Skin epidermis (tissue), 12 donors: ENCODE data around the gene PKN1.
"Not testable (repeated sequence)": the region's sequence is repeated elsewhere in the genome, so short reads cannot be mapped to it uniquely, and the experiment has no call there.

Experiments
- H3K27ac ChIP-seq, 21 experiments: fragments of 200-600 bp; sonication (generic) in 11 of 21; one replicate each; pipeline ENCODE4 v1.5.0; 2020; ENCODE audit warnings: mild to moderate bottlenecking in 3 of 21, inconsistent platforms in 2 of 21, moderate library complexity in 2 of 21
- H3K4me3 ChIP-seq, 7 experiments: fragments of 200-600 bp; sonication (generic) in 2 of 7; one replicate each; pipeline ENCODE4 v1.5.0; 2020; ENCODE audit warnings: inconsistent platforms in 2 of 7, mild to moderate bottlenecking in 2 of 7, moderate library complexity in 1 of 7

The PKN1 gene

DNA sequence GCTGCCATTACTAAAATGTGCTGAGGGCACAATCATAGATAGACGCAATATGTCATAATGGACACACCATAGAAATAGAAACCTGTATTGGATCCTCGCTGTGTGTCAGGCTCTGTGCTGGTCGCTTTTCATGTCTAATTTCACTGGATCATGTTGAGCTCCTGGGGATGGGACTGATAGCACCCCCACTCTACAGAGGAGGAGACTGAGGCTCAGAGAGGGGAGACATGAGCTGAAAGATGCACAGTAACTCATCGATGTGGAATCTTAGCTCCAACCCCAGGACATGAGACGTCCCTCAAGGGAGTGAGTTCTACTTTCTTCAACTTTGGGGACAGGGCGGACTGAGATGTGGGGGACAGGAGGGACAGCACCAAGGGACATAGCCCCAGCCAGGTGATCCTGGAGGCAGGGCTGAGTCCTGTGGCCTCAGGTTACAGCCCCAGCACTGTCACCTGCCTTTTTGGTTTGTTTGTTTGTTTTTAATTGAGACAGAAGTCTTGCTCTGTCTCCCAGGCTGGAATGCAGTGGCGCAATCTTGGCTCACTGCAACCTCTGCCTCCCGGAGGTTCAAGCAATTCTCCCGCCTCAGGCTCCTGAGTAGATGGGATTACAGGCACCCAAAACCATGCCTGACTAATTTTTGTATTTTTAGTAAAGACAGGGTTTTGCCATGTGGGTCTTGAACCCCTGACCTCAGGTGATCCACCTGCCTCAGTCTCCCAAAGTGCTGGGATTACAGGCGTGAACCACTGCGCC is 69.4 kb downstream of the PKN1 start:
- no peak overlapping the region for H3K27ac ChIP-seq

DNA sequence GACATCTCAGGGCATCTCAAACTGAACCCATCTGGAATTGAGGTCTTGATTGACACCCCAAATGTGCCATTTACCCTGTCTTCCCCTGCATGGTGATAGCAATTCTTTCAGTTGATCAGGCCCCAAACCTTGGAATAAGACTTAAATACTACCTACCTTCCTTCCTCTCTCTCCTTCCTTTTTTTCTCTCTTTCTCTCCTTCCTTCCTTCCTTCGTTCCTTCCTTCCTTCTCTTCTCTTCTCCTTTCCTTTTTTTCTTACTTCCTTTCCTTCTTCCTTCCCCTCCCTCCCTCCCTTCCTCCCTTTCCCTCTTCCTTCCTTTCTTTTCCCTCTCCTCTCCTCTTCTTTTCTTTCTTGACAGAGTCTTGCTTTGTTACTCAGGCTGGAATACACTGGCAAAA is 70.2 kb downstream of the PKN1 start:
- Histone ChIP-seq H3K27ac (no peak overlapping the region), H3K4me3 (no peak overlapping the region)

More for the DNA sequence above, 69.4 kb downstream of the PKN1 start:
- no peak overlapping the region for H3K4me3 ChIP-seq

DNA sequence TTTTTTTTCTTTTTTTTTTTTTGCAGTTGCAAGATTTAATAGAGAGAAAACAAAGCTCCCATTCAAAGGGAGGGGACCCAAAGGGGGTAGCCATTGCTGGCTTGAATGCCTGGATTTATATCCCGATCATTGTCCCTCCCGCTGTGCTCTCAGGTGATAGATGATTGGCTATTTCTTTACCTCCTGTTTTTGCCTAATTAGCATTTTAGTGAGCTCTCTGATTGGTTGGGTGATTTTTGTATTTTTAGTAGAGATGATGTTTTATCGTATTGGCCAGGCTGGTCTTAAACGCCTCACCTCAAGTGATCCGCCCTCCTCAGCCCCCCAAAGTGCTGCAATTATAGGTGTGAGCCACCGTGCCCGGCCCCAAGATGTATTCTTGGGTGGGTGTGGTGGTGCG is 71.5 kb downstream of the PKN1 start:
- peak overlapping the region in 3 of 21 experiments; percentile 64 to 79 (median 76) for H3K27ac ChIP-seq
- not testable (repeated sequence) for H3K4me3 ChIP-seq

DNA sequence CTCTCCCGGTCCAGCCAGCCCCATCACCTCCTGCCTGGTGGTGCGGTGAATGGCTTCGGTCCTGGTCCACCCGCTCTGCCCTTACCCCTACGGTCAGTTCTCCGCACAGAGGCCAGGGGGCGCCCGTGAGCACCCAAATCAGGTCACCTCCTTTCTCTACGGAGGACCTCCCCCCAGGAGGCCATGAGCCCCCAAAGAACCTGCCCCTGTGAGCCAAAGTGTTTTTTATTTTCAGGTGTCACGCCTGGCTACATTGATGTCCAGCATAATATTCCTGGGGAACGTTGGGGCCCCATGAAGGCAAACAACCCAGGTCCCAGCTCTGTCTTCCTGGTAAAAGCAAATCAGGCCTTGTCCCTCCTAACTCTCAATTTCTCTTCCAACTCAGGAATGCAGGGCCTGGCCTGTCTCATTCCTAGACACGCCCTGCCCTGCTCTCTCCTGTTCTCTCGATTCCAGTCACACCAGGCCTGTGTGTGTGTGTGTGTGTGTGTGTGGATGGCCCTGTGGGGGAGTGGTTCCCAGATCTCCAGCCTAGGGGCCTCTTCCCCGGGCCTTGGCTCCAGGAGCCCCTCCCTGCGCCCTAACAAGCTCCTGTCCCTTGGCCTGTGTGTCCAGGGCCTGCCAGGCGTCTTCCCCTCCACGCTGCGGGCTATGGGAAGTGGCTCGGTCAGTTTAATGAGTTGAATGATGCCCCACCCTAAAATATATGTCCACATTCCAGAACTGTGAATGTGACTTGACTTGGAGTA is 72.6 kb downstream of the PKN1 start:
- peak overlapping the region in 20 of 21 experiments; percentile 32 to 86 (median 76) for H3K27ac ChIP-seq
- H3K4me3 ChIP-seq = no peak overlapping the region

DNA sequence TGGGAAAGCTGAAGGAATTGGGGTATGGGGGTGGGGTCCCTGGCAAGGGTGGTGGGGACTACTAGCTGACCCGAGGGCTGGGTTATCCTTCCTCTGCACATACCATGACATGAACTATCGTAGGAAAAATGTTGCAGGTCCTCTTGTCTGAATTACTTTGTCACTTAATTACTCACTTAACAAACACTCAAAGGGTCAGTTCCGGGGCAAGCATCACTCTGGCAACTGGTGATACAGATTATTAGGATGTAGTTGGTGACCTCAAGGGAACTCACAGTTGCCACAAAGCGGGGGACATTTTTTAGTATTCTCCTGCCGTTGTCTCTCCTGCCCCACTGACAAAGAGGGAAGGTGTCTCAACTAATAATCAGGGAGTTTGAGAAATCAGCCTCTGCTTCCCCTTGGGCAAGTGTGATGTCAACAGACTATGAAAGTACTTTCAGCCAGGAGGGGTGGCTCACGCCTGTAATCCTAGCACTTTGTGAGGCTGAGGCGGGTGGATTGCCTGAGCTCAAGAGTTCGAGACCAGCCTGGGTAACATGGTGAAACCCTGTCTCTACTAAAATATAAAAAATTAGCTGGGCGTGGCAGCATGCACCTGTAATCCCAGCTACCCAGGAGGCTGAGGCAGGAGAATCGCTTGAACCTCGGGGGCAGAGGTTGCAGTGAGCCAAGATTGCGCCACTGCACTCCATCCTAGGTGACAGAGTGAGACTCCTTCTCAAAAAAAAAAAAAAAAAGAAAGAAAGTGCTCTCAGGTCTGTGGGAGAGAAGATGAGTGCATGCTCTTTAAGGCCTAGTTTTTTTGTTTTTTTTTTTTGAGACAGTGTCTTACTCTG is 74.8 kb downstream of the PKN1 start:
- peak overlapping the region in 6 of 21 experiments; percentile 1 to 86 (median 48) for H3K27ac ChIP-seq
- H3K4me3 ChIP-seq = no peak overlapping the region

DNA sequence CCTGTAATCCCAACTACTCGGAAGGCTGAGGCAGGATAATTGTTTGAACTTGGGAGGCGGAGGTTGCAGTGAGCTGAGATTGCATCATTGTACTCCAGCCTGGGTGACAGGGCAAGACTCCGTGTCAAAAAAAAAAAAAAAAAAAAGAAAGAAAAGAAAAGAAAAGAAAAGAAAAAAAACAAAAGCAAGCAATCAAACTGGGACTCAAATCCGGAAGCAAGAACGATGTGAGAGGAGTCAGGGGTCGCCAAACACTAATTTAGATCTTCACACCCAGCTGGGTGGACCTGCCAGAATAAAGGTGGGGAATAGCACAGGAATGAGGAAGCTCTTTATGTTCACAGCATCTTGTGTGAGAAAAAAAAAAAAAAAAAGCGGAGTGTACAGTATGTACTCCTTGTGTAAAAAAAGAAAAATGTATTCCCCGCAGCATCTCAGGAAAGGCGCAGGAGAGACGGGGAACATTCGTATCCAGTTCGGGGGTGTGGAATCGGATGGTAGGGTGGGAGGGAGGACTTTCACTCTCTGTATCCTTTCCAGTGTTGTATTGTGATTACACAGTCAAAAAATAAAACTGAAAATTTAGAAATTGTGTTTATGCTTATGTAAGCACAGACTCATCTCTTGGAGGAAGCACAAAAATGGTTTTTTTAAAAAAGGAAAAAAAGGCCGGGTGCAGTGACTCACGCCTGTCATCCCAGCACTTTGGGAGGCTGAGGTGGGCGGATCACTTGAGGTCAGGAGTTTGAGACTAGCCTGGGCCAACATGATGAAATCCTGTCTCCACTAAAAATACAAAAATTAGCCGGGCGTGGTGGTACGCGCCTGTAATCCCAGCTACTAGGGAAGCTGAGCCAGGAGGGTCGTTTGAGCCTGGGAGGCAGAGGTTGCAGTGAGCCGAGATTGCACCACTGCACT is 77.5 kb downstream of the PKN1 start:
- Histone ChIP-seq H3K27ac (peak overlapping the region in 13 of 21 experiments; percentile 26 to 73 (median 50)), H3K4me3 (no peak overlapping the region)

DNA sequence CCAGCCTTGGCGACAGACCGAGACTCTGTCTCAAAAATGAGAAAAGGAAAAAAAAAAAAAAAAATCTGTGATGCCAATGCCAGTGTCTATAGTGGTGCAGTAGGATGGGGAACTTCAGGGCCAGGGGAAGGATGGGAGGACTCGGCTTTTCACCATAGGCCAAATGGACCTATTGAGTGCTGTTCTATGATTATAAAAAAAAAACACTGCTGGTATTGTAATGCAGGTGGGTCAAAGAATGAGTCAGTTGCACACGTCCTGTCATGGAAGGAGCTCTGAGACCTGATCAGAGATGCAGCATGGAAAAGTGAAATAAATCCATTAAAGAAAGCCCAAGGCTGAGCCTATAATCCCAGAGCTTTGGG is 78.1 kb downstream of the PKN1 start:
- Histone ChIP-seq H3K4me3 (no peak overlapping the region), H3K27ac (peak overlapping the region in 6 of 21 experiments; percentile 12 to 63 (median 38))

DNA sequence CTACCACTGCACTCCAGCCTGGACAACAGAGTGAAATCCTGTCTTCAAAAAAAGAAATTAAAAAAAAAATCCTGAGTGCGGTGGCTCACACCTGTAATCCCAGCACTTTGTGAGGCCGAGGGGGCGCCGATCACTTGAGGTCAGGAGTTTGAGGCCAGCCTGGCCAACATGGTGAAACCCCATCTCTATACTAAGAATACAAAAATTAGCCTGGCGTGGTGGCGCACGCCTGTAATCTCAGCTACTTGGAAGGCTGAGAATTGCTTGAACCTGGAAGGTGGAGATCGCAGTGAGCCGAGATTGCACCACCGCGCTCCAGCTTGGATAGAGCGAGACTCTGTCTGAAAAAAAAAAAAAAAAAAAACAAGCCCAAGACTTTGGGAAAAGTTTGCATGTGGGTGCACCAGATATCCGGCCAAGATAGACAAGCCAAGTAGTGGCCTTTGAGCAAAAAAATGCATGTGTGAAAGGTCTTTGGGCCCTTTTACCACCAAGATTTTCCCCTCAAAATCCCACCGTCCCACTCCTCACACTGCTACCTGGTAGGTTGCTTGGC is 79.4 kb downstream of the PKN1 start:
- Histone ChIP-seq H3K4me3 (no peak overlapping the region), H3K27ac (no peak overlapping the region)

DNA sequence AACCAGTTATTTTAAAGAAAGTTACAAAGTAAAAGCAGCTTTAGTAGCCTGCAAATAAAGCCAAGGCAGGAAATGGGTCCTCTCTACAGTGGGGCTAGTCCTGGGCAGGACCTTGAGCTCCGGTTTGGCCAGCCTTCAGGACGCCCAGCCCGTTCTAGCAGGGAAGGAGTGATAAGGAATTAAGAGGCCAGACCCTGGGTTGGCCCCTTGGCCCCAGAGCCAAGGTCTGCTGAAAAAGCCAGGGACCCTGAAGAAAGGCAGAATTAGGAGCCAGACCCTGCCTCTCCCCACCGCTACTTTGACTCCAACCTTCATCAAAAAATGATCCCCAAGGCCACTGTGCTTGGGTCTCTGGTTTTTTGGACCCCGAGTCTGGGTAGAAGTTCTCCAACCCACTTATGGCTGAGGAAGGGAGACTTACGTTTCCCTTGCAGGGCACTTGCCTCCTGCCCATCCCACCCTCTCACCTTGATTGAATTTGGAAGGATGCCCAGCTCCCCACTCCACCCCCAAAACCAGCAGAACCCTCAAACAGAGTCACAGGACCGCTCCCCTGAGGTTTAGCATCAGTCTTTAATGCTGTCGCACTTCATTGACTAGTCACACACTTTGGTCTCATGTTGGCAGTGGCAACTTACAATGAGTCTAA is 81.2 kb downstream of the PKN1 start:
- Histone ChIP-seq H3K4me3 (no peak overlapping the region), H3K27ac (peak overlapping the region in 1 of 21 experiments; percentile 32)

DNA sequence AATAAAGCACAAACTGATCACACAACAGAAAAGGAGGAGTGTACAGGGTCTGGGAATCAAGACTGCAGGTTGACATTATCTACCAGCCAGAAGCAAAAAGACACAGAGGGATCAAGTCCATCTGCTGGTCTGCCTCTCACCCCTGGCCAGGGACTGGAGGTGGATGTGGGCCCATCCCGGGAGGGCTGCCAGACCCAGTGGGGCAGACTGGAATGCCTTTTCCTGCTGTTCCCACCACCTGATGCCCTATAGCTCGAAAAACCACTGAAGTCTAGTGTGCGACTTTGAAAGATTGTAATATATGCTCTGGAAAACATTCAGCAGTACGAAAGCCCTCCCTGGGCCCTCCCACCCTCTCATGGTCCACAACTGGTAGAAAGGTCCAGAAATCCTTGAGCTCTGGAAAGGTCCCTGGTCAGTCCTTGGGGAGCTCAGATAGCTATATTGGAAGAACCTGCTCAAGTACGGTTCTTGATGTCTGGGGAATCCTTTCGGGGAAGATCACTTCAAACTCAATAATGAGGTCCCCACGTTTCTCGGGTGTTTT is 82.5 kb downstream of the PKN1 start:
- Histone ChIP-seq H3K4me3 (peak overlapping the region; percentile 57 to 99 (median 96)), H3K27ac (peak overlapping the region in 9 of 21 experiments; percentile 26 to 98 (median 95))

DNA sequence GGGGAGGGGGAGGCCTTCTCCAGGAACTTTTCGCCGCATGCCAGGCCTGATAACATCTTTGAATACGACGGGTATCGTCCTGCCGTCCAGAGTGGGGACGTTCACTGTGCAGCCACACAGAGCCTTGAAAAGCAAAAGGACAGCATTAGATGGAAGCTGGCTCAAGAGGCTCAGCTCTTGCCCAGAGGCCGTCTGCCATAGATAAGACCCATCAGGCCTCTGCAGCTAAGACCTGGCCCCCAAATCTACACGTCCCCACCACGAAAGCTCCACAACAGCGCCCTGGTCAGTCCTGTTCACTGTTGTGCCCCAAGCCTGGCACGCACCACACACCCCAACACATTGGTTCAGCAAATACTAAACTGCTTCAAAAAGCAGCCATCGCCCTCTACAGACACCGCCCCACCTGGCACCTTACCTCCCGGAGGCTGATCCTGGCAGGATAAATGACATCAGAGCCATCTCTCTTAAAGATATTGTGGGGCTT is 83.0 kb downstream of the PKN1 start:
- peak overlapping the region; percentile 57 to 99 (median 96) for H3K4me3 ChIP-seq
- peak overlapping the region in 12 of 21 experiments; percentile 26 to 99 (median 98) for H3K27ac ChIP-seq

DNA sequence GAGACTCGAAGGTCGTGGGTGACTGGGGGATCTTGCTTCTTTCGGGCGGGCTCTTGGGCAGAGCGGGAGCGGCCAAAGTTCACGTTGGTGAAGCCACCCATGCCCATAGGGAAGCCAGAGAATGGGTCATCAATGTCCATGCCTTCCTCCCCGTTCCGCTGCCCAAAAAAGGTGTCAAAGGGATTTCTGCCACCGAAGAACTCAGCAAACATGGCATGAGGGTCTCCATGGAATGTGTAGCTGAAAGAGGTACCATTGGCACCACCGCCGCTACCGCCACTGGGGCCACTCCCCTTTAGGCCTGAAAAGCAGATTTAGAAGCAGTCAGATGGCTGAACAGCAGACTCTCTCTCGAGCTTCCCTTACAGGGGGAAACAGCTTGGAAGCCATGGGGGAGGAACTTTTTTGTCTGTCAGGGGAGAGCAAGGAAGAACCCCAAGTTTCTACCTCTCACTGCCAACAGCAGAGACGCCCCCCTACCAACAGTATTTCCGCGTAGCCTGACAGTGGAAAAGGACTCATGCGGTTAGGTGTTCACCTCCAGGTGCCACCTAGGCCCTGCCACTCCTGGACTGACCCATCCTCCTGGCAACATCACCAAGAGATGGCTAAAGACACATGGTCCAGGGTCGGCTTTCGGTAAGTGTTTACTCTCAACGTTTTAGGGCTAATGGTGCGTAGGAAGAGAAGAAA is 83.8 kb downstream of the PKN1 start:
- Histone ChIP-seq H3K27ac (peak overlapping the region in 20 of 21 experiments; percentile 81 to 99 (median 97)), H3K4me3 (peak overlapping the region; percentile 57 to 99 (median 96))

DNA sequence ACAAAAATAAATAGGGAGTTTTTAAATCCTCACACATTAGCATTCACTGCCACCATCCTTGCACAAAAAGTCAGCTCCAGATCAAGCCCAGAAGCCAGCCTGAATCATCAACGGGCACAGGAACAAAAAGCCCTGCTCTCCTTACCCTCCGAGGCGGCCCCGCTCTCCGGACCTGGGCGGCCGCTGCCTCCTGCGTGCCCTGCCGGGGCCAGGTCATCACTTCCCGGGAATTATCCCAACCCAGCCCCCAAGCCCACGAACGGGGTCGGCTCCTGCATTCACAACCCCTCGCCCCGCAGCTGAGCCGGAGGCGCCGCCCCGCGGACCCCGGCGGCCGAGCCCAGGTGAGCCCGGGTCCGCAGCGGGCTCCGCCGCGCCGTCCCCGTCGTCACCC is 84.3 kb downstream of the PKN1 start:
- peak overlapping the region; percentile 57 to 99 (median 96) for H3K4me3 ChIP-seq
- peak overlapping the region; percentile 81 to 99 (median 97) for H3K27ac ChIP-seq

DNA sequence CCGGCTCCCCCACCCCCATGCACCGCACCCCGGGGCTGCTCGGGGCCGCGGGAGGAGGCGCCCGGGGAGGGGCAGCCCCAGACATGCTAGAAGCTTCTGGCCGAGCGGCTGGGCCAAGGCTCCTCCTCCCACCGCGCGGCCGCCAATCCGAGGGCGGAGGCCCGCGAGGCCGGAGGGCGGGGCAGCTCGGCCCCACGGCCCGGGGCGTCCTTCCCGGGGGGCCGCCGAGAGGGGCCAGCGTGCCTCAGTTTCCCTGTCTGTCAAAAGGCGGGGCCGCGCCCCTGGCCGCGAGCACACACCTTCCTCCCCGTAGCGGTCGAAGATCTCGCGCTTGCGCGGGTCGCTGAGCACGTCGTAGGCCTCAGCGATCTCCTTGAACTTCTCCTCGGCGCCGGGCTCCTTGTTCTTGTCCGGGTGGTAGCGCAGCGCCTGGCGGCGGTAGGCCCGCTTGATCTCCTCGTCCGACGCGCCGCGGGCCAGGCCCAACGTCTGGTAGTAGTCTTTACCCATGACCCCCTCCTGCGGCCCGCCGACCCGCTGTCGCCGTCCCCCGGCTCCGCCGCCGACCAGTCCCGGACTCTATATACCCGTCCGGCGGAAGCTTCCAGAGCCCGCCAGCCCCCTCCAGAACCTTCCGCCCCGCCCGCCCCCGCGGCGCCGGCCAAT is 84.9 kb downstream of the PKN1 start, which contains the start of gene DNAJB1:
DNAJB1 (minus strand) TSS at position 558 of the 666 bp plus-strand sequence; CDS start at position 510, 48 bp downstream.
- H3K4me3 ChIP-seq = peak within 1 kb of the TSS; percentile 57 to 99 (median 96)
- peak within 1 kb of the TSS; percentile 81 to 99 (median 97) for H3K27ac ChIP-seq

DNA sequence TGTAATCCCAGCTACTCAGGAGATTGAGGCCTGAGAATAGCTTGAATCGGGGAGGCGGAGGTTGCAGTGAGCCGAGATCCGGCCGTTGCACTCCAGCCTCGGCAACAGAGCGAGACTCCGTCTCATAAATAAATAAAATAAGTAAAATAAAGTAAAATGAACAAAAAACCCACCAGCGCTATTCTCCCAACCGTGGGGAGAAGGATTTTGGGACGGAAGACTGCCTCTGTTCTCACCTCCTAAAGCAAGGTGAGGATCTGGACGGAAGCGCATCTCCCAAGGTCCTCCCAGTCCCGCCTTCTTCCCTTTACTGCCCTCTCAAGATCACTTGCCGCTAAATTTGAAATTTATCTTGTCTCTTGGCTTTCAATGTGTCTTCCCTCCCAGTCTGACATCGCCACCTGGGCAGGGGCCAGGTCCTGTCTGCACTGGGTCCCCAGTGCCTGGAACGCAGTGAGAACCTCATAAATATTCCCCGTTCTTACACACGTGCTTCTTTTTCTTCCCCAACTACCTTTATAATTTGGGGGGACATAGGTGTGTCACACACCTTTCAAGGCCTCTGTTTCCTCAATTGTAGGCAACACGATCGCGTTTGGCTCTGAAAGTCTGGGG is 86.2 kb downstream of the PKN1 start:
- Histone ChIP-seq H3K27ac (peak overlapping the region in 20 of 21 experiments; percentile 74 to 99 (median 91)), H3K4me3 (peak overlapping the region in 1 of 7 experiments; percentile 98)

DNA sequence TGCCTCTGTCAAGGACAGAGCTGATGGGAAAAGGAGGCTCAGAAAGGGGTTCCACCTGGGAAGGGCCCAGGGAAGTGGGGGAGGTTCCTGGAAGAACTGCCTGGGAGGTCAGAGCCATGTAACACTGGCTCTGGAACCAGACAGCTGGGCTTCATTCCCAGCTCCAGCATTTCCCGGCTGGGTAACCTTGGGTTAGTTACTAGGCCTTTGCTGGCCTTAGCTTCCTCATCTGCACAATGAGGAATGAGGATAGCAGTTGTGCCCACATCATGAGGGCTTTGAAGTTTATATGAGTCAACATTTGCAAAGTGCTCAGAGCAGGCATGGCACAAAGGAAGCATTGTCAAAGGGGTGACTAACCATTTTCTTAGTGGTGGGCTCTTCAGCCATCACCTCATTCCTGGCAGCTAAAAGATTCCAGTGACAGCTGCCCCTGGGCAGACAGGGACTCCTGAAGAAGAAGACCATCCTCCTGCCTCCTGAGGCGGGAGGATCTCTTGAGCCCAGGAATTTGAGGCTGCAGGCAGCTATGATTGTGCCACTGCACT is 86.8 kb downstream of the PKN1 start:
- peak overlapping the region in 19 of 21 experiments; percentile 7 to 99 (median 91) for H3K27ac ChIP-seq
- H3K4me3 ChIP-seq = no peak overlapping the region
